ENCODE measurements around the gene RNF4. TPM values are rescaled to one million over a fixed set of nuclear protein-coding genes. Genes with fewer than 3 reads are reported as not detected.
"Not testable (repeated sequence)": the region's sequence is repeated elsewhere in the genome, so short reads cannot be mapped to it uniquely, and the experiment has no call there.

The RNF4 gene
- total RNA-seq, 1 donor from 2014 or later, result 35.7 TPM

GRCh38 chr4:2486981-2487380 lies 18.1 kb downstream of the RNF4 start:
- DNase-seq, result no peak

DNA sequence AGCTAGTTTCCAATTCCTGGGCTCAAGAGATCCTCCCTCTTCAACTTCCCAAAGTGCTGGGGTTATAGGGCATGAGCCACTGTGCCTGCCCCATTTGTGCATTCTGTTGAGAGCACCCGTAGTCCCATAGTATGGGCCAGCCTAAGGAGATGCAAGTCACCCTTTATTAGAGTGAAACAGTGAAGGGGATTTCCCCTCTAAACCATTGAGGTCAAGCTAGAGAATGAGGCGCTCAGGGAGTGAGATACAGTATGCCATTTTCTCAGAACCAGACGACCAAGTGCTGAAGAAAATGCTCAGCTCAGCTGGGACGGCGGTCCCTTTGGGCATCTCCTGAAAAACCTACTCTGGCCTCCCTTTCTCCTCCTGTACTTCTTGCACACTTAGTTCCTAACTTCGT lies 18.7 kb downstream of the RNF4 start:
- no peak for DNase-seq

GRCh38 chr4:2489081-2489805 lies 20.3 kb downstream of the RNF4 start:
- no peak for DNase-seq

DNA sequence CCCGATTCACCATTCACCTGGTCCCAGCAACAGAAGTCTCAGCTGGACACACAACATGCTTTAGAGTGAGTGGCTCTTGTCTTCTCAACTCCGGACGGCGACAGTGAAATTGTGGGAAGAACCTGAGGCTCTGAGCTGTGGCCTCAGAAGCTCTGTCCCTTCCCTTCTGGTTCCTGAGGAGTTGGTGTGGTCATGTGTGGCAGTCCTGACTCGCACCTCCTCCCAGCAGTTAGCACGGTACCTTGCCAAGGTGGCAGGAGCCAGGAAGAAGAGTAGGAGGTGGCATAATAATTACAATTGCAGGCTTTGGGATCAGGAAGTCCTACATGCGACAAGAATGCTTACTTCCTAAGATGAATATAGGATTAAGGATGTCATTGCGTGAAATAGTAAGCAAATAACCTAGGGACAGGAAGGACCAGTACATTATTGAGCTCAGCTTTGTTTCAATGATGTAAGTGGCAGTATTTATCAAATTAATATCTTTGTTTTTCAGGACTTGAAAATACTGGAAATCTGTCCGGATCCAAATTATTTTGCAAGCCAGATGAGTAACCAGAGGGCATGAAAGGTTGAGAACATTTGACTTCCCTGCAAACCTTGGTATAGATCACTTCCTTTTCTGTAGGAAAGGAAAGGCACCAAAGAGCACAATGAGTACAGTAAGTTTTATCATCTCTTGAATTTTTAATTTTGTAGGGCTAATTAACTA lies 21.1 kb downstream of the RNF4 start:
- no peak for DNase-seq

- no peak for DNase-seq
These were observed 24.1 kb downstream of the RNF4 start for GRCh38 chr4:2492970-2493369.

DNA sequence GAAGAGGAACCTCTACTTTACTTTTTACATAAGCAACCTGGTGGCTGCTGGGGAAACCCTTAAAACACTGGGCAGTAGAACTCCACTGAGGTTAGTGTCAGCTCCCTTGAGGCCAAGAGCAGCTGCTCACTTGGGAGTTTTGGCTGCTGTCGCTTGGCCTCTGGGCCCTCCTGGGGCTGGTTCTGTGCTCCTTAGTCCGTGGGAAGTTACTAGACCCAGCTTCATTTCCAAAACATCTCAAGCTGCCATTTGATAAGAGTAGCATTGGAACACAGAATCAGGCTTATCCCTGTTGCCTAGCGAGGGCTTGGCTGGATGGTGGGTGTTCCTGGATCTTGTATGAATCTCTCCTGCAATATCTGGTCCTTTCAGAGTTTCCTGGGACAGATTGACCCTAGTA lies 26.1 kb downstream of the RNF4 start:
- no peak for DNase-seq

DNA sequence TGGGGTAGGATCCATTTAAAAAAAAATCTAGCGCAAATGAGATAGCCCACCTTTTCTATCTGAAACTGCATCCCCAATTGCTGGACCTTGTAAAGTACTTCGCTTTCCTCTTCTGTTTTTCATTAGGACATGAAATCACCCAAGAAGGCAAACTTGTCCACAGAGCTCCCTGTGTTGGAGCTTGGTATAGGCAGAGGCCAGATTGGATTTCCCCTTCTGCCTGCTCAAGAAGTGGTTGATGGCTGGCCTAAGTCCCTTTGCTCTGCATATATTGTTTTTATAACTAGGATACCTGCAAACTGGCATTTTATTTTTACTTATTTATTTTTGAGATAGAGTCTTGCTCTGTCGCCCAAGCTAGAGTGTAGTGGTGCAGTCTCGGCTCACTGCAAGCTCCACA lies 28.4 kb downstream of the RNF4 start:
- no peak for DNase-seq

GRCh38 chr4:2497931-2498330 lies 29.0 kb downstream of the RNF4 start:
- DNase-seq, result peak; percentile 12

- no peak for DNase-seq
These were observed 31.6 kb downstream of the RNF4 start for GRCh38 chr4:2500547-2500946.

DNA sequence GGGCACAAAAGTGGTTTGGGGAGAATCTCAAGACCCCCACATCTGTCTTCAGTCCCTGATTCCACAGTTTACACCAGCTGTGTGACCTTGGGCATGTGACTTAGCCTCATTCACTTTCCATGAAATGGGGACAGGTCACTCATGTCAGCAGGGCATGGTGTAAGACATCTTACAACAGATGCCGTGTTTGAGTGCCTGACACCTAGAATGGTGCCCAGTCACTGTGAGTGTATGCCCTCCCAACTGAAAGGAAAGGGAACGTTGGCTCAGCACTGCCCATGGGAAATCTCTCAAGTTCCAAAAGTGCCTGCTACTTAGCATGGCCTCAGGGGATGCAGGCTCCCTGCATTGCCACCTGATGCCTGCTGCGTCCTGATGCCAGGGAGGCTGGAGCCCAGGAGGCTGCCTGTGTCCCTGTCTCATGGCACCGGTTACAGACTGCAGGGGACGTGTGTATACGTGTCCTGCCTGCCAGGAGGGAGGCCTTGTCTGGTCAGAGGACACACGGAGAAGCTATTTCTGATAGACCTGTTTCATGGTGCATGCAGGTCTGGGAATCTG lies 32.2 kb downstream of the RNF4 start:
- no peak for DNase-seq

DNA sequence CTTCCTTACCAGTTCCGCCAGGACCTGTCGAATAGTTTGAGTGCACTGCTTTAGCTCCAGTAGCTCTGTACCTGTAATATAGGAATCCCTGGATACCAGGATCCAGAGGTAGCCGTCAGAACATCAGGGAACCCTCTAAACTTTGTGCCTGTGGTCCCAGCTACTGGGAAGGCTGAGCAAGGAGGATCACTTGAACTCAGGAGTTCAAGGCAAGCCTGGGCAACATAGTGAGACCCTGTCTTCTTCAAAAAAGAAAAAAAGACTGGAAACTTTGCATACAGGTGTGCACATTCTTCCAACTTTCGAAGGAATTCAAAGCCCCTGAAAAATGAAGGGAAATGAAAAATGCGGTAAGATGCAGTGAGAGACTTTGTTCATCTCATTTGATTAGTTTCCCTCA lies 34.9 kb downstream of the RNF4 start:
- DNase-seq, result no peak

- DNase-seq, result no peak
These were observed 38.4 kb downstream of the RNF4 start for GRCh38 chr4:2507259-2507658.

DNA sequence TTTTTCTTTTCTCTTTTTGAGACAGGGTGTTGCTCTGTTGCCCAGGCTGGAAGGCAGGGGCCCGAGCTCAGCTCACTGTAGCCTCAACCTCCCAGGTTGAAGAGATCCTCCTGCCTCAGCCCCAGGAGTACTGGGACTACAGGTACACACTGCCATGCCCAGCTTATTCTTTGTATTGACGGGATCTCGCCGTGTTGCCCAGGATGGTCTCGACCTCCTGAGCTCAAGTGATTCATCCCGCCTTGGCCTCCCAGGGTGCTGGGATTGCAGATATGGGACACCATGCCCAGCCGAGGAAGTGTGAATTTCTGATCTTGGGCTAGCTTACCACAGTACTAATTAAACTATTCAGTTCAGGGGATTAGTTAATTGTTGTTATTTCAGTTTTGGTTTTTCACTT lies 38.9 kb downstream of the RNF4 start:
- DNase-seq, result no peak

DNA sequence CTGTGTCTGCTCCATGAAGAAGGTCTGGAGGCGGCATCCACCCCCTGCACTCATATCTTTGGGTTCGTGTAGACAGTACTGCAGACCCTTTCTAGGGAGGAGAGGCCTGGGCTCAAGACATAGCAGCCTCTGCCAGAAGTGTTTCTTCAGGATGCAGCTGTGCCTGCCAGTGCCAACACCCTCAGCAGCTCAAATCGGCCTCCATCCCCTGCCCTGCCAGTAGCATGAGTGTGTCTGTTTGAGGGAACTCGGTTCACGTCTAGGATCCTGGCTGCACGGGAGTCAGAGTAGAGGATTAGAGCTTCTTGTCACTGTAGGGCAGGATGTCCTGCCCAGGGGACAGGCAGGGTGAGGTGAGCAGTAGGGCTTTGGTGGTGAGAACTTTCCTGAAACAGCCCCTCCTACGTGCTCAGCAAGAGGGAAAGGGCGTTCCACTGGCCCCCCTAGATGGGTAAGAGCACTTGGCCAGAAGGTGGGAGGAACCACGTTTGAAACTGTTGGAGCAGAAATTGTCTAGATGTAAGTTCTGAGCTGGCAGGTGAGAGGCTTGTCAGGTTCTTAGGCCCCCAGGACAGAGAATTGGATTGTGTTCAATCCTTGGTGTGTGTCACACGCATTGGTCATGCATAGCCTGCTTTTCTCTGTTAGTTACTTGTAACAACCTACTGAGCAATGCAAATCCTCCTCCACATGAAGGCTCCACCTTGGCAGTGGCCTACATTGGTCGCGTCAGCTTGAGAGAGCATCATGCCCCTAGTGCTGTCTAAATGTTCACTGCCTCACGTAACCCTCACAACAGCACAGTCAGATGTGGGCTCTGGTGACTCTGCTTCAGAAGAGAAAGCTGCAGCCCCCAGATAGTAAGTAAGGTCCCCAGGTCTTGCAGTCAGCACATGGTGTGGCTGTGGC lies 41.7 kb downstream of the RNF4 start:
- DNase-seq, result no peak

DNA sequence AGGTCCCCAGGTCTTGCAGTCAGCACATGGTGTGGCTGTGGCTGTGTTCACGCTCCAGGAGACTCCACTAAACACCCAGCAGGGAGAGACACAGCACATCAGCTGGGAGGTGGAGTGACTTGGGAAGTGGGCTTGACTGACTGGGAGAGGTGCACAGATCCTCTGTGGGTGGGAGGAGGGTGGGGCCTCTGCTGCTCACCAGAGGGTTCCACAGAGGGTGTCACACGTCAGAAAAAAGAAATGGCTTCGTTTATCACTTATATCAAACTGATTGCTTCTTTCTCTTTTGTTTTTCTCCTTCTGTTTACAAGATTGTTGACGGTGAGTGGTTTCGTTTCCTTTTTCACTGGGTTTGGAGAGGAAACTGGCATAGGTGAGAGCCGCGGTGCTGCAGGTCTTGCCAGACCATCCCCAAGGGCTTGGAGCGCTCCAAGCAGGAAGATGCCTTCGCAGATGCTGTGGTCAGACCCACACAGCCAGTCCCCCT lies 42.8 kb downstream of the RNF4 start:
- no peak for DNase-seq

DNA sequence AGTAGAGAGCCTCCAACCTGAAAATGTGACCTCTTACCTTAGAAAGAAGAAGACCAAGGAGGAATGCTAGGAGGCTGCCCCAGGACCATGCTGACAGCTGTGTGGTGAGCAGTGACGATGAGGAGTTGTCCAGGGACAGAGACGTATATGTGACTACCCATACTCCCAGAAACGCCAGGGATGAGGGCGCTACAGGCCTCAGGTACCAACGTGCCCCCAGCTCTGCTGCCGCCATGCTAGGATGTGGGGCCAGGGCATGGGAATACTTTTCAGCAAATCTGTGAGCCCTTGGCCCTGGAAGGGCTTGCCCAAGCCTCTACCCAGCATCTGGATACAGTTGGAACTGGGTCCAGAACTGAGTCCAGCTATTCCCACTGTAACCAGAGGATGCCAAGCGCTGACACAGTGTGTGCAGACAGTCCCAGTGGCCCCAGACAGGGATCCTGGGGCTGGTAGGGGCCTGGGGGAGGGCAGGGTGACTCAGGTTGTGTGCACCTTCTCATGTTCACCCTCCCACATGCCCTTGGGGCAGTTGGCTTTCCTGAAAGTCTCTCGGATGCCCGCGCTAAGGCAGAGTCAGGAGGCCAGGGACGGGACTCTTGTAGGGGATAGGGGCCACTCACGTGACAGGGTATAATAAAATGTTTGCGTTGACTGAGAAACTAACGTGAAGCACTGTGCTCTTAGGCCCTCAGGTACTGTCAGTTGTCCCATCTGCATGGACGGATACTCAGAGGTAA lies 43.7 kb downstream of the RNF4 start:
- DNase-seq, result no peak

DNA sequence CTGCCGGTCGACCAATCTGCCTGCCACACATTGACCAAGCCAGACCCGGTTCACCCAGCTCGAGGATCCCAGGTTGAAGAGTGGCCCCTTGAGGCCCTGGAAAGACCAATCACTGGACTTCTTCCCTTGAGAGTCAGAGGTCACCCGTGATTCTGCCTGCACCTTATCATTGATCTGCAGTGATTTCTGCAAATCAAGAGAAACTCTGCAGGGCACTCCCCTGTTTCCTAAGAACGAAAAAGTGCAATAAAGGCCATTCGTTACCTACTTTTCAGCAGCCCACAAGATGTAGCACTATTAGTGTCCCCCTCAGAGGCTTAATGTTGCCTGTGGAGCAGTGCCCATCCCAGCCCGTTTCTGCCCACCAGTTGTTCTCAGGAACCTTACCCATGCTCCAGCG lies 45.3 kb downstream of the RNF4 start:
- DNase-seq, result not testable (repeated sequence)

GRCh38 chr4:2514944-2515343 lies 46.0 kb downstream of the RNF4 start:
- DNase-seq, result not testable (repeated sequence)

GRCh38 chr4:2515830-2516550 lies 47.1 kb downstream of the RNF4 start:
- peak; percentile 13 for DNase-seq

- no peak for DNase-seq
These were observed 47.7 kb downstream of the RNF4 start for GRCh38 chr4:2516635-2517034.

DNA sequence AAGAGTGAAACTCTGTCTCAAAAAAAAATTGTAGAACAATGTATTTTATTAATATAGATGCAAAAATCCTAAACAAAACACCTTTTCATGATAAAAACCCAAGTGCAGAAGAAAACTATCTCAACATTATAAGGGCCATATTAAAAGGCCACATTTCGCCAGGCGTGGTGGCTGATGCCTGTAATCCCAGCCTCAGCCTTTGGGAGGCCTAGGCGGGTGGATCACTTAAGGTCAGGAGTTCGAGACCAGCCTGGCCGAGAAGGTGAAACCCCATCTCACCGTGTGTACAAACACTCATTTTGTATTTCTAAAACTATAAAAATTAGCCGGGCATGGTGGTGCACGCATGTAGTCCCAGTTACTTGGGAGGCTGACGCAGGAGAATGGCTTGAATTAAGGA lies 57.7 kb downstream of the RNF4 start:
- no peak for DNase-seq

Measured in tongue (tissue), 2 donors.